GM20431 (cell line): ENCODE measurements around the gene FOXN3.

Experiments
- in situ Hi-C: fragments of 300-500 bp; cut with MseI, MboI; formaldehyde crosslinking; loops from one replicate; pipeline ENCODE4 v1.15.0; 2020; ENCODE audit warnings: low sequenced_read_pairs; ENCODE audit not compliant: unreplicated experiment

FOXN3 gene

DNA sequence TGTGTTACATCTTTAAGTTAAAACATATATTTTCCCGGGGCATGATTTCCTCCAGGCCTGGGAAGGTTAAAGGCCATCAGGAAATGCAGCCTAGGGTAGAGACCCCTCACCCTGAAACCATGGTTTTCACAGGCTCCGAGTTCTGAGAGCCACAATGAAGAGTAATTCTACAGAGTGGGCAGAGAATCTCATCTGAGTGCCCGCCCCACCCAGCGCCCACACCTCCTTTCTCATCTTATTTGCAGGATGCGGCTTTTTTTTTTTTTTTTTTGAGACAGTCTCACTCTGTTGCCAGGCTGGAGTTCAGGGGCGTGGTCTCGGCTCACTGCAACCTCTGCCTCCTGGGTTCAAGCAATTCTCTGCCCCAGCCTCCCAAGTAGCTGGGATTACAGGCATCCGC, 170.7 kb downstream of the FOXN3 start:
- in situ Hi-C loops = no loop called here

DNA sequence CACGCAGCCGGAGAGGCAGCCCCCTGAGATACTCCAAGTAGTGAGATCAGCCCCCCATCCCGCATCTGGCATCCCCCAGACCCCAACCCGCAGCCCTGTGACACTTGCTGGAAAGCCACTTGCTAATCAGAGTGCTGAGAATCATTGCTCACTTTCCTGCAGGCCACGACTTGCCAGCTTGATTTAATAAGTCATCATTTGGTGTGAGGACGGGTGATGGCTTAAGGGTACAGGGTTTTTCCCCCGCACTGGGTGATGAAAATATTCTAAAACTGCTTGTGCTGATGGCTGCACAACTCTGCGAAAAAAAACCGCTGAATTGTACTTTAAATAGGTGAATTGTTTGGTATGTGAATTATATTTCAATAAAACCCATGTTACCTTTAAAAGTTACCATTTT, 171.2 kb downstream of the FOXN3 start:
- in situ Hi-C loops = no loop called here

DNA sequence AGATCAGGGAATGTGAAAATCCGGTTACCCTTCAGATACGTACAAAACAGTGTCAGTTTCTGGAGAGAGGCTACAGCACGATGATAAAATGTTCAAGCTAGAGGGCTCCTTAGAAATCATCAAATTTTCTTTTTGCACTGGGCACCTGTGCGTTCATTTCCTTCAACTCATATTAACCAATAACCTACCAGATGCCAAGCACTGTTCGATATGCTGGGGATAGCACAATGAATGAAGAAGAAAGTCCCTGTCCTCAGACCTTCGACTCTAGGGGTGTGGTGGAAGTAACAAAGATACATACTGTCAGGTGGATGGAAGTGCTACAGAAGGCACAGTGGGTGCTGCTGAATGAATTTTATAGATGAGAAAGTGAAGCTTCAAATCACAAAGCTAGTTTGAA, 172.3 kb downstream of the FOXN3 start:
- in situ Hi-C loops = no loop called here

DNA sequence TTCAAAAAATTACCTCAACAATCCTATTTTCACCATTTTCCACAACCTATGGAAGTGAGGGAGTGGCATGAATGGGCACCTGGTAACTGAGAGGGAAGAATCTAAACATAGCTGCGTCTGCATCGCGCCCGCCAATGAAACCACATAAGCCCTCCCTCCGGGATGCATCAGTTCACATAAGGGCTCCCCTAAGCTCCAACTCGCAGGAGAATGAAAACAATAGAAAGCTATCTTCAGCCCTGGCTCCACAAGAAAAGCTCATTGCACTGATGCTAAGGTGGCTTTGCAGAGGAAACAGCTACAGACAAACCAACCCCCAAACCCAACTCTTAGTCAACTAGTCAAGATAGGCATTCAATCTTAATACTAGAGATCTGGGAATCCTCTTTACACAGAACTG, 173.3 kb downstream of the FOXN3 start:
- in situ Hi-C loops = no loop called here

DNA sequence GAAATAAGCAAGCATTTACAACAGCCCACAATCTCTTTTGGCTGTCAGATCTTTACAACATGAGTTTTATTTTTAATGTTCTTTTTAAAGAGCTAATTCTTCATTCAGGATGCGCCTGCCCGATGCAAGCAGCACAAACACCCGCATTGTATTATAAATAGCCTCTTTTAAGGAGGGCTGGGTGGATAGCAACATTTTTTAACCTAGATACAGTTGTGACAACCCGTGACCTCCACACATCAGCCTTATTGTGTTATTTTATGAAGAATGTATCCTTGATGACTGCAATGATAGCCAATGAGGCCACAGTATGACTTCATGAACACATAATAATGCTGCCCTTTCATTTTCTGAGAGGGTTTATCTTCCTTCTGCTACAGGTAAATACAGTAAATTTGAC, 173.7 kb downstream of the FOXN3 start:
- in situ Hi-C loops = no loop called here

DNA sequence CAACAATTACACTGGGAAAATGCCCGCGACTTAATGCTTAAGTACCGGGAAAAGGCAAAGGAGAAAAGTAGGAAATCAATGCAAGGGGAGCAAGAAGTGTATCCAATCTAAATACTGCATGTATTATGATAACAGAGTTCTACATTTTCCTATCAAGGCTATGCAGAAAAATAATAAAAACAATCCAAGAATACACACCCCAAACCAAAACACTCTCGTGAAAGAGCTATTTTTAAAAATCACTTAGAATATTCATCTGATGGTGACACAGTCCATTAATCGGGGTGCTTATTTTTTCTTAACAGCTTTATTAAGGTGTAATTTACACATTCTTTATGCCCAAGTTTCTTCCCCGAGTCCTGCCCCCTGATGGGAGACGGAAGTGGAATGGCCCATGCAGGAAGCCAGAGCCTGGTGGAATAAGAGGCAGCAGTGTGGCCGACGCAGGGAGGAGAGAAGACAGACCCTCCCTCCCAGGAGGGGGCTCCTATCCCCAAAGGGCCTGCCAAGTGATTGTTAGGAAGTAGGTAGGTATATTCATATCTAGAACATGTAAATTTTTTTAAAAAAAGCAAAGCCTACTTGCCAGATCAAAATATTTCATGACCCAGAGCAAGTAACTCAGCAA, 174.3 kb downstream of the FOXN3 start:
- in situ Hi-C loops = no loop called here

DNA sequence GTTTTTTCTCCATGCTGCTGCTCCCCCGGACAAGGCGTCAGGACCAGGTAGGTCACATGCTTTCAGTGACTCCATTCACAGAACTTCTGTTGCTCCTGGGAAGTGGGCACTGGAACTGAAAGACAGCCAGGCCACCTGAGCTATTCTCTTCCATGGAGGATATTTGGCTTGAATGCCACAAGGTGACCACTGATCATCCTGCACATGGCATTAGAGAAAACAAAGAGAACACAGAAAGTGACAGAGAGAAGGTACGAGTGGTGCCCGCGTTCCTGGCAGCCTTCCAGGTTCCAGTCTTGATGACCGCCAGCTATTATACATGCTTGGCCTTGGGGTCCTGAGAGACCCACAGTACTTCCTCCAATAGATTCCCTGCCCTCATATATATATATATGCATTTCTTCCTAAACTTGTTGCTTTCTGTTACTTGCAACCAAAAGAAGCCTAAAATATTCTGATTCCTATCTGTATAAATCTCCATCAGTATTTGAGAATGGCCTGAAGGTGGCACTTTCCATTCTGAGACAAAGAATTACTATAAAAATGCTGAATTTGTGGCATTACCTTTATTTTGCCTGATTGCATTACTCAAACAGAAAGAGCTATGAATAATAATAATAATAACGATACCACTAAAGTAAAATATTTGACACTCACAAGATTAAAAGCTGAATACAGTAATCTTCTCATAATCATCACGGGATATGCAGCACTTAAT, 174.9 kb downstream of the FOXN3 start:
- in situ Hi-C loops = no loop called here

DNA sequence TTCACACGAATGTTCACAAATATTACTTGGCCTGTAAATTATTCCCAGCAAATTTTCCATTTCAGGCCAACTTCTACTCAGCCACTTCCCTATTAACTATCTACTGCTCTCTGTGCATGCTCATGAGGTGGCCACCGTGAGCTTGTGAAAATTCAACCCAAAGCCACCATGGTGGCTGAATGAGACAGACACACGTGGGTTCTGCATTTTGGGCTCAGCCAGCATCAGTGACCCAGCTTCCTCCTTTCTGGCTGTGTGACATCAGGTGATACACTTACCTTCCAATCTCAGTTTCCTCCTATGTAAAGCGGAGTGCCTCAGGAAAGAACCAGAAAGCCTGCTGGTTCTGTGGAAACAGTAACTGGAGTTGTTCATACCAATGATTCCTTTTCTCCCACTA, 175.8 kb downstream of the FOXN3 start:
- in situ Hi-C loops = no loop called here

DNA sequence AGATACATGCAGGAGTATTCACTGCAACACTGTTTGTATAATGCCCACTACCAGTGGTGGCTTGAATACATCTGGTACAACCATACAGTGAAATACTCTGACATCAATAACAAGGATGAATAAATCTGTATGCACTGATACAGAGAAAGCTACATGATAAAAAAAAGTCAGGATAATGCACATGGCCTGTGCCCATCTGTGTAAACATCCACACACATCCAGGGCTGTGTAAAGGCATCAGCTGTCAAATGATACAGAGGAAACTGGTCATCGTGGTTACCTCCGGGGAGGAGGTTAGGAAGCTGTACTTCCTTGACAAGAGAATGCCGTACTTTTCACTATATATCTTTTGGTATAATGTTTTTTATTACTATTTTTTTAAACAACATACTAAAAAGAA, 176.6 kb downstream of the FOXN3 start:
- in situ Hi-C loops = no loop called here

DNA sequence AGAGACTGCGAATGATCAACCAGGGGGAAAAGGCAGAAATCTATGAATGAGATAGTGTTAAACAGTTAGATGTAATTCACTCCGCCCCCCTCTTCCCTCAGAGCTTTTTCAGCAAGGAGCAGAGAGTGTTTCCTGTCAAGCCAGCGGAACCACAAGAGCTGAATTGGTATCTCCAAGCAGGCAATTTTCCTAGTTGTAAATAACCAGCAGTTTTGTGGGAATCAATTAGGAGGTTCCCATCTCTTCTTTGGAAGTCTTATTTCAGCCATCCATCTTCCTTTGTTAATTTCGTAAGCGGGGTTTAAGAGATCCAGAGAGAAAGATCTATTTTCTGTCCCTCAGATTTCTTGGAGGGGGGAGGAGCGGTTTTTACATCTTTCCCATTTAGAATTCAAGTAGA, 178.0 kb downstream of the FOXN3 start:
- in situ Hi-C loops = no loop called here

DNA sequence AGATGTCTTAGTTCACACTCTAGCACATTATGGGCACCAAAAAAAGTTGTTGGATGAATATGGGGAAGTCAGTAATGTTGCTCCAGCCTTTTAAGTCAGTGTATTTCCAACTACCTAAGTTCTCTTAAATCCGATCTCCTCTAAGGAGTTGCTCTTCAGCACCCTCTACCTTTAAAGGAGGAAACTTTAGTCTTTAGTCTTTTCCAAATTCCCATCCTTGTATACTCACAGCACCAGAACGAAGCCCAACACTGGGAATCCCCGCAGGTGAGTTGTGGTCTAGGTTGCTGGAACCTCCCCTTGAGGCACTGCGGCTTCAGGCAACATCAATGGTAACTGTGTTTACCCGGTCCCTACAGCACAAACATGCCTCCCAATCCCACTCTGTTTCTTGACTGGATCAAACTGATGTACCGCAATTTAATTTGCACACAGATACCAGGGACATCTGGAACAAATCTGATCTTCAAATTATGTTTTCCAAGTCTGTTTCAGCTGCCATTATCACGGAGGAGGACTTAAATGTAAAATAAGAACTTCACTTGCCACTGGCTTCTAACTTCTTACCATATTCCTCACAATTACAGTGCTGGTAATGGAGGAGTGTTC, 179.0 kb downstream of the FOXN3 start:
- in situ Hi-C loops = no loop called here

DNA sequence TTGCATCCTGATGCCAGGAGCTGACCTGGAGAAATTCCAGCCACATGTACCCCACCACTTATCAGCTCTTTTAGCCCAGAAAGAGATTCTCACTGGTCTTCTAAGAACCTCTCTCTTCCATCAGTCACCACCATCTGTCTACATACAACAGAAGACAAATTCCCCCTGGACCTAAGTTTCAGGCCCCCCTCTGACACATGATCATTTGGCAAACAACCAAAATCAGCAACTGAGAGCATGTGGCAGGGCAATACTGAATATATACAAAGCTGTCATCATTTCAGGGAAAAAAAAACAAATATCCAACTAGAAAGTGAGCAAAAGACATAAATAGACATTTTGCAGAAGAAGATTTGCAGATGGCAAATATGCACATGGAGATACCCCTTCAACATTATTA, 180.2 kb downstream of the FOXN3 start:
- in situ Hi-C loops = no loop called here

DNA sequence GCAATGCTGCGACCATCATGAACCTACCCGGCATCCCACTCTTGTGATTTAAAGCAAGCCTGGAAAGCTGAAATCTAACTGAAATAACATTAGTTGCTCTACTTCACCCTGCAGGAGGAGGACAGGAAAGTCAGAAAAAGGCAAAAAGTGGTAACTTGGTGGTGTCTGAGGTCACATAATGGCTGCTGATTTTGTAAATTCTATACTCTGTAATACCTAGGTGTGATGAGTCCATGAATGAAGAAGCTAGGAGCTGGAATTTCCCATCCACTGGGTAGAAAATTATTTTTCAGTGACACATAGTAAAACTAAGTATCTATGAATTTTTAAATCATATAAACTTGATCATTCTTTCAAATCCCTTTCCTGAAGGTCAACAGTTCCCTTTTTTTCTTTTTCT, 183.8 kb downstream of the FOXN3 start:
- in situ Hi-C loops = no loop called here

DNA sequence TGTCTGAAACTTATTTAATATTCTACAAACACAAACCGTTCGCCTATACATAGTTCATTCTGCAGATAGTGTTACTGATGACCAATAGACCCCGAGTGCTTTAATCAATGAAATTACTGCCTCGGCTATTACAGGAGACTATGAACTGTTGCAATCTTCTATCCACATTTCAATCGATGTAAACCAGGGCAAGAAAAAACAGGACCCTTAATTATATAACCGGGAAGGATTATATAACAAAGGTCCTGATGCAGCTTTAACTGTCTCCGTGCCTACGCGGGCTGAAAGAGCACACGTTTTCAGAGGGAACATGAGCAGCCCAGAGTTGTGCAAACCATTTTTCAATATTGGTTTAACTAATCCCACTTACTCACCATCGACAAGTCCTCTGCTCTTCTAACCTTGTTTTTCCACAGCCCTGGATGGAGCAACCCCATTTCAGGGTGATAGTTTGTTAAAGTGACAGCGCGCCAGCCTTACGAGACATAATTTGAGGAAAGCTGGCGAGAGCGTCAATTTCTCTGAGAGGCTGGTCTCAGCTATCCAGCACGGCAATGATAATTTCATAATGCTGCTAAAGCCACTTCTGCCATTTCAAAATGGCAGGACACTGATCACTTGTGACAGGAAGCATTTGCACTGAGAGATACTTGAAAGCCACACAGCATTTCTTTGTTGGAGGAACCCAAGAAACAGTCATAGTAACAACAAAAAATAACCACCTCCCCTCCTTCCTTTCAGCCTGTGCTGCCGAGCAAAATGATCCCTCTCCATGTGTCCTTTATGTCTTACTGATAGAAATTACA, 184.6 kb downstream of the FOXN3 start:
- in situ Hi-C loops = no loop called here

DNA sequence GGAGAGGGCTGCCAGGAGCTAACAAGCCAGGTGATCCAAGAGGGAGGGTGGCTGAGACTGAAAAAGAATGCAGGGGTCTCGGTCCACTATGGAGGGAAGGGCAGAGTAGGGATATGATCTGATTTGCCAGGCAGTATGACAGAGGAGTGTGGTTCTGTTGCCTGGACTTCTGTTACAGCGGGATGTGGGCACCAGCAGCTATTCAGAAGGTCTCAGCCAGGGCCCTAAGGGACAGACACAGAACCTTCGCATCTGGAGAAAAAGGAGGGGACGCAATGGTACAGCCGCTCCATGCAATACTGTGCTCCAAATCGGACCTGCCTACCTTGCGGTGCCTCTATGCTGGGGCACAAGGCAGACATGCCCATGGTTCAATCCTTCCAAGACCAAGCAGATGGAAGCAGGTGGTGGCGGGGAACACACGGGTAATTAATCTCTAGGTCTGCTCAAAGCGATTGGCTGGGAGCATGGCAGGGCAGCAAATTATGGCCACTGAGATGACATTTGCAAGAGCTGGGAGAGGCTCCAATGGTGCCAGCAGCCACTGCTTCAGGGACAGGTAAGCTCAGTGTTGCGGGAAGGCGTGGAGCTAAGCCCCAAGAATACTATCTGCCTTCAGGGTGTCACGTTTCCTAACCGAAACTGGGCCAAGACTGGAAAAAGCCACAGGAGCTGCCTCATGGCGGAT, 185.5 kb downstream of the FOXN3 start:
- in situ Hi-C loops = no loop called here

DNA sequence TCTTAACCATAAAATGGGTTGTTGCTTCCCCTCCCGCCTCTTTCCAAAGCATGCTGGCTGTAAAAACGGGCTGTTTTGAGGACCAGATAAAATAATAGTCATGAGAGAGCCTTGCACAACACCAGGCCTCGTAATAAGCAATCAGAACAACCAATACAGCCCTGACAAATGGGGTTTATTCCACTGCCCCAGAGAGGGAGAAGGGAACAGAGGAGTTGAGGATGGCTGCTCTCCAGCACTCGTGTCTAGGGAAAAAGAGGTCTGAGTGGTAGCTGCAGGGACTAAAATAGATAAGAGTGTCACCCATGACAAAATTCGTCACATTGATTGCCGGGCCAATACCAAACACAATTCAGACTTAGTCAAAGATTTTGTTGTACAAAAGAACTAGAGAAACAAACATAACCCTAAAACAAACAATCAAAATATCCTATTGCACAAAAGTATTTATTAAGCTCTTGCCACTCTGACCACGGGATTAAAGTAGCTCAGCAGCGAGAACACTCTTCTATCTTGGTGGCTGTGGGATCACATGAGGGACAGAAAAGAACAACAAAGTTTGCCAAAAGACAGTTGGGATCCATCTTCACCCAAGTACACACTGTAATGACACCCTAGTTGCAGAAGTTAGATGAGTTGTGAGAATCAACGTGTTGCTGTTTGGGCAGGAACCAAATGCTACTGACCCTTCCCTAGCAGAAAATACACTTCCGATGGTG, 188.0 kb downstream of the FOXN3 start:
- in situ Hi-C loops = no loop called here

DNA sequence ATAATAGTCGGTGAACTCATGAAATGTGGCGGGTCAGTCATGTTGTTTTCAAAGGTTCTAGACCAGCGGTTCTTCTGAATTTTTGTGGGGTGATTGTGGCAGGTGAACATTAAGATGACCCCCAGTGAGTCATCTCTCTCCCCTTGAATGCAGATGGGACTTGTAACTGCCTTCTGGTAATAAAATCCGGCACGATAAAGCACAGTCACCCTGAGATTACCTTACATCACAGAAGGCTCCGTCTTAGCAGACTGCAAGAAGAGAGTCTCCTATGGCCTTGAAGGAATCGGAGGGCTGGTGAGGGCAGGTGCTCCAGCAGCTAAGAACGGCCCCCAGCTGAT, 189.6 kb downstream of the FOXN3 start:
- in situ Hi-C loops = no loop called here

DNA sequence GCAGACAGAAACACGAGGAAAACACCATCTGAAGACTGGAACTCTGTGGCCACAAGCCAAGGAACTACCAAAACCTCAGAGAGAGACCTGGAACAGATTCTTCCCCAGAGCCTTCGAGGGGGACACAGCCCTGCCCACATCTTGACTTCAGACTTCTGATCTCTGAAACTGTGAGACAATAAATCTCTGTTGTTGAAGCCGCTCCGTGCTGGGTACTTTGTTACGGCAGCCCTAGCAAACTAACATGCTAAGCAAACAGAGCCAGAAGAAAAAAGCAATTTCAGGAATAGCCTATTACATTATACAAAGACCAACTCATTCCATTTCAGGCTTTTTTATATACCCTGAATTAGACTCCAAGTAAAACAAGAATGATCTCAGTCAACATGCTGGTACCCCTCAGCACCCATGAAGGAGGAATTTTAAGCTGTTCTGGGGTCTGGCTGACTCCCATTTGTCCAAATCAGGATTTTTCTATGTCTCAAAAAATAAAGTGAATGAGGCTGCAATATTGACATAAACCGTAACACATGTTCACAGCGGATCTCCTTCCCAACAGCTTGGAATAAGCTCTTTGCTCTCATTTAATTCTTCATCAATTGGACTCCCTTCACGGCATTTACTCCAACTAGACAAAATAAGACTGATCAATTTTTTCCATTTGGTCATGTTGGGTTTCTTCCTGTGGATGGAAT, 190.1 kb downstream of the FOXN3 start:
- in situ Hi-C loops = no loop called here

DNA sequence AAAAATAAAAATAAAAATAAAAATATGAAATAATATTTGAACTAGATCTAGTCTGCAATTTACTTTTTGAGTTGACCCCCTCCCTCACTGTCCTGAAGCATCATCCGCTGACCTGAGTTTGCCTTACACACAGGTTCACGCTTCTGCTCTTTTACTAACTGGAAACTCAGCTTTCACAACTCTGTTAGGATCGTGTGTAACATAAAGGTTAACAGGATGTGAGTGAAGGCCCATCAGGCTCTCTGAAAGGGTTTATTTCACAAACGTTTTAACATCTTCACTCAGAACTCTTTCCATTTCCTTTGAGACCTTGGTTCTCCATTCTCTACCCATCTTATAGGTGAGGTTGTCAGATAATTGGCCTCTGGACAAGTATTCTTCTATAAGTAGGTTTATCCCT, 191.4 kb downstream of the FOXN3 start:
- in situ Hi-C loops = no loop called here
